AG20443 (cell line): ENCODE data around the gene ARID1B.

Experiments used
- DNase-seq: peaks from one replicate; pipeline ENCODE4 v3.0.0; 2012; ENCODE audit warnings: low spot score, mixed read lengths

Gene ARID1B

DNA sequence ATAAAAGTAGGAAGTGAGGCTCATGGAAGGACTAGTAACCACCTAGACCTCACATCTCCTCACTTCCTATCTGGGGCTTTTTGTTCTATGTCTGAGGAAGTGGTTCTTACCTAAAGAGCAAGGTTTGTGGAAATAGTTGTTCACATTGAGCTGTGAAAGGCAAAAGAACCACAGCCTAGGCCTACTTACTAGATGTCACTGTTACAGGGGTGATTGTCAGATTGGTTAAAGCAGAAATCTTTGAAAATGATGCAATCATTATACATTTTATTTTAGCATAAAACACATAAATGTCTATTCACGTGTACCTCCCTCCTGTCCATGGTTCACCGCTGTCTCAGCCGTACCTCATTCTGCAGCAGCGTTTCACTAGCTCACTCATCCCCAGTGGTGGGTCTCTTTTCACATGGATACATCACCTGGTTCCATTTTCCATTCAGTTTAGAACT lies 277.4 kb downstream of the ARID1B start:
- no peak for DNase-seq

DNA sequence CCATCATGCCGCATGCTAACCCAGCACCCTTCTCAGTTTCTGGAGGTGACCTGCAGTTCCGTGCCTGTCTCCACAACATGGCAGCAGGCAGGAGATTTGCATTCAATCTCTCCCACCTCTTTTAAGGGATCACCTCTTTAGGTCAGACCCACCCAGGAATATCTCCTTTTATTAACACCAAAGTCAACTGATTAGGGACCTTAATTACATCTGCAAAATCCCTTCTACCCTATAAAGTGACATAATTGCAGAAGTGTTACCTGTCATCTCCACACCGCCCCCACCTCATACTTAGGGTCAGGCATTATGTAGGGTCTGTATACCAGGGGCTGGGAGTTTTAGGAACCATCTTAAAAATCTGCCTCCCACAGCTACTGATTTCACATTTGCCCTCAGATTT lies 278.7 kb downstream of the ARID1B start:
- DNase-seq: no peak

DNA sequence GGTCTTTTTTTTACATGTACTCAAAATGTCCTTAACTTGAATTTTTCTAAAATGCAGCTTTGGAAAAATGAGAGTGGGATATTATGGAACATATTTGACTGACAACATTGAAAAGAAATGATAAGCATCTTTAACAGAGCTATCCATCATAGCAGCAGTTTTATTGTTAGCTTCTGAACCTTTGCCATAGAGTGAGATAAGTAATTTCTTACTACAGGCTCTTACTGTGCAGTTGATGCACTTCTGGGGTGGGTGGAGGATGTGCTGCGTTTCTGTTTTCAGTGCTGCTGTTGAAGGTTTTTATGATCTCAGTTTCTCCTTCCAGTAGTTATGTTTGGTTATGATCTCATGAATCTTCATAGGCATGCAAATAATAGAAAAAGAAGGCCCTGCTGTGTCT lies 279.1 kb downstream of the ARID1B start:
- DNase-seq: no peak

DNA sequence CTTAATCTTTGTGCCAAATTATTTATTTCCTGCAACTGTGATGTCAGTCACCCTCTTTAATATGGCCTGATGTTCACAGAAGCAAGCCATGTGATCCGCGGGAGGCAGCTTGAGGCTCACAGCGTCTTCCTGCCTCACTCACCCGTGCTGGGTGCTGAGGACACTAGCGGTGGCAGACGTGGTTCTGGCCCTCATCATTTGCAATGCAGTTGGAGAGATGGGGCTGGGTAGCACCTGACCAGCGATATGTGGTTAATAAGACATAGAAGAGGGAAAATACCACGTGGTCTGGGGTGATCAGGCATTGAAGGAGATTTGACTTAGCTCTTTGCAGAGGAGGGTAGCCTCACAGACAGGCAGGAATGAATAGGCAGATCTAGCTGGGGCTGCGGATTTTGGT lies 281.4 kb downstream of the ARID1B start:
- no peak for DNase-seq

DNA sequence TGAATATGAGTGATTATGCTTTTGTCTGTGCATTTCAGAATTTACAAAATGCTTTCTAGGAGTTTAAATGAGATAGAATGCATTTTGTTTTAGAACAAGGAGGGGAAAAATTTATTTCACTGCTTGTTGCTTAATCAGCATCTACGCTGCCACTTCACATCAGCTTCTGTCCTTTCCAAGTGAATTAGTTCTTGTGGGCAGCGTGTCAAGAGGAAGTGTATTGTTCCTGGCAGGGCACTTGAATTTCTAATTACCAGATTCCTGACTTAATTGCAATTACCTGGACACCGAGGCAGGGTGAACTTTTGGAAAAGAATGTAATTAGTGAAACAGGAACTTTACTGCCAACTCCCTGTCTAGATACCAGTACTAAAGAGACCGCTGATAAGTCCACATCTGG lies 282.6 kb downstream of the ARID1B start:
- DNase-seq: no peak

DNA sequence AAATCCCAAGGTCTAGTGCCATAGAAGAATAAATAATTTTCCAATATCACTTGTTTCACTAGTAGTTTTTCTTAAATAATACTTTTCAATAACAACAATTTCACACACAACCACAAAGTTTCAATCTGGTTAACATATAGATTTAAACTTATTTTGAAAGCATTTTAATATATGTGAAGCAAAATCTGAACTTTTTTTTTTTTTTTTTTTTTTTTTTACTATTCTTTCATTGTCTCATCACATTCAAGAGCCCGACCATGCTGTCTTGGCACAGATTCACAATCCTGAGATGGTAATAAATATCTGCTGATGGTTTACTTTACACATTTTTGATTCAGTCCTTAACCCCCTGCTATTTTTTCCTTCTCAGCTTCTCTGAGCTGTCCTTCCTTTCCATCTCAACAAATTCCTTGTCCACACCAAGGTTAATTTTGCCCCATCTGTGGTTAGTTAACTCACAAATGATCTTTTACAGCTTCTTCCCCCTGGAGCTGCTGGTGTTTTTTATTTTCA lies 283.3 kb downstream of the ARID1B start:
- peak; percentile 17 for DNase-seq

DNA sequence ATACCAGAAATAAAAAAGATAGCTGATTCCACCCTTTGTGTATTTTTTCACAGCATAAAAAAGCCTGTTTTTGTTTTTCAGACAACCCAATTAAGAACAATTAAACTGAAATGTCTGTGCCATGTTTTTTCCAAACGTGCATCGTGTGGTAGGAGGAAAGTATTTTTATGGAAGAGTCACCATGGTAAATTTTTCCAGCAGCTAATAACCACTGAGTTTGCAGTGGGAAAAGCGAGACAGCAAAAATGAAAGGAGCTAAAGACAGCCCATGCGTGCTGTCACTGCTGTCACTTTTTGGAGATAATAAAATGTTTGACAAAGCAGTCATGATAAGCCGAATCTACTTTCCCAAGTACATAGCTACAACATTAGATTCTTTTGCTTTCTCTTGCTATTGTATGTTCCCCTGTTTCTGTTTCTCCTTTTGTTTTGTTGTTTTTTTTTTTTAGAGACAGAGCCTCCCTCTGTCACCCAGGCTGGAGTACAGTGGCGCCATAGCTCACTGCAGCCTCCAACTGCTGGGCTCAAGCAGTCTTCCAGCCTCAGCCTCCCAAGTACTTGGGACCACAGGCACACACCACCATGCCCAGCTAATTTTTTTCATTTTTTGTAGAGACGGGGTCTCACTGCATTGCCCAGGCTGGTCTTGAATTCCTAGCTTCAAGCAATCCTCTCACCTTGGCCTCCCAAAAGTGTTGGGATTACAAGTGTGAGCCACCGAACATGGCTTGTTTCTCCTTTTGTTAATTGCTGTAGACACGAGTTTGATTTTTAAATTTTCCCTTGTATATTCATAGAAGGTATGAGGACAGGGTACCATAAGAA lies 284.8 kb downstream of the ARID1B start:
- DNase-seq: no peak

DNA sequence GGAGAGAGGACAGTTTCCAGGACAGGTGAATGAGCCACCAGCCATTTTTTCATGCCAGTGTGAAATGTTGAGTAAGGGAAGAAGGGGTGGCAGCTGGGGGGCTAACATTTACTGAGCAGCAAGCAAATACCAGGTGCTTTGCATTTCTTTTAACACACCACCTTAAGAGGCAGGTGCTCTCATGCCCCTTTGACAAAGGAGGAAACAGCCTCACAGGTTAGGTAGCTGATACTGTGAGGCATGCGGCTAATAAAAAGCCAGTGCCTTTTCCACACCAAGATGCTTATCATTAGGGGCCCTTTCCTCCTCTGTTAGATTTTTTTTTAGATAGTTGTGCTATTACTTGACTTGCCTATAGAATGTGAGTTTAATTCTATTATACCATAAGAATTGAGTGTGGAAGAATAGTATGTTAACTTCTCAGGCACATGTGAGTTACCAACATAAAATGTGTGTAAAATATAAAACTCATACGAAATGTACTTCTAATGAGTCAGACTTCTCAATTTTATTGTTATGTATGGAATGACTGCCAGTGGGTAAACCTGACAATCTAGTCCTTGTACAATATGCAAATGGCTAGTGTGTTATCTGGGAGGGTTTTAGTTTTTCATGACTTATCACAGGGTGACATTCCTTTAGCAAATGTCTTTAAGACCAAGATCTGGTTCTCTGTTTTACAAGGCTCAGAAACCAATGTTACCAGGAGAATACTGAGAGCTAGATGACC lies 286.2 kb downstream of the ARID1B start:
- no peak for DNase-seq

DNA sequence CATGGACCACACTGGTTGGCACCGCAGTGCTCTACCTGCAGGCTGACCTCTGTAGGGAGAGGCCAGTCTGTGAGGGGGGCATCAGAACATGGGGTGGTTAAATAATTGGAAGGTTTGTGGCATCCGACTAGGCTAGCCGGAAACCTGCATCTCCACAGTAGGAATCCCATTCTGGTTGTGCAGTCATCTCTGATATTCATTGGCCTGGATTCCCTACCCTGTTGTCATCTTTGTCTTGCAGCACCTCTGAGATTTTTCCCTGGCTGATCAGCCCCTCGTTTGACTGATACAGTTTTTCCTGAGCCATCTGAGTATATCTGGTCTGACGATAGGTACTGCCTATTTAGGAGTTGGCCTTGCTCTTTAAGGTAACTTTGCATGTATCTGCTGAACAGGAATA lies 286.7 kb downstream of the ARID1B start:
- DNase-seq: no peak

DNA sequence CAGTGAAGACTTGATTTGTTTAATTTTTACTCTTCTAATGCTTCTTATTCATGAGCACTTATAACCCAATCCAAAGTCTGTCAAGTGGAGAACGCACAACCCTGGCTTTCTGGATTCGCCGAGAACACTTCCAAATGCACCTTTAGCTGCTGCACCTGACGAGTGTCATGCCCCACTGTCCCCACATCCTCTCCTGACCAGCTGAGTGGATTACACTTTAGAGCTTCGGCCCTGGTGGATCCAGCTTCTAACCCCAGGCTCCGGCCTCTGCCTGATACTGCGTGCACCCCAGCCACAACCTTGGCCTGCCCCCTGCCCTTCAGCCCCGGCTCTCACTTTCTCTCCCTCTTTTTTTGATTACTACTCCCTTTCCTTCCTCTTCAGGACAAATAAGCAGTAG lies 287.3 kb downstream of the ARID1B start:
- DNase-seq: no peak

DNA sequence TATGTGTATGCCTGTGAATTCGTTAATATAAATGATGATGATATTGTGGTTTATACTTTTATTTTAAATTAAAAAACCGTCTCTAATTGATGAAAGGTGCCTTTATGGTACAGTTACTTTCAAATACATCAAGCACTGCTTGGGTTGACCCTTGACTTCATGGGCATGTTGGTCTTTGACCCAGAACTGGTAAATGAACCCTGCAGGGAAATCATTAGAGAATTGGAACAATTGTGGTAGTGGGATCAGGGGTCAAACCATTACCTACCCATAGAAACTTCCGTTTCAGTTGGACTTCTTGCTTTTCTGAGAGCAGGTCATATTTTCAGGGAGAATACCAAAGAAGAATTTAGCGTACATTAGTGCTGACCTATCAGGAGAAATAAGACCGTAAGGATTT lies 288.2 kb downstream of the ARID1B start:
- no peak for DNase-seq

DNA sequence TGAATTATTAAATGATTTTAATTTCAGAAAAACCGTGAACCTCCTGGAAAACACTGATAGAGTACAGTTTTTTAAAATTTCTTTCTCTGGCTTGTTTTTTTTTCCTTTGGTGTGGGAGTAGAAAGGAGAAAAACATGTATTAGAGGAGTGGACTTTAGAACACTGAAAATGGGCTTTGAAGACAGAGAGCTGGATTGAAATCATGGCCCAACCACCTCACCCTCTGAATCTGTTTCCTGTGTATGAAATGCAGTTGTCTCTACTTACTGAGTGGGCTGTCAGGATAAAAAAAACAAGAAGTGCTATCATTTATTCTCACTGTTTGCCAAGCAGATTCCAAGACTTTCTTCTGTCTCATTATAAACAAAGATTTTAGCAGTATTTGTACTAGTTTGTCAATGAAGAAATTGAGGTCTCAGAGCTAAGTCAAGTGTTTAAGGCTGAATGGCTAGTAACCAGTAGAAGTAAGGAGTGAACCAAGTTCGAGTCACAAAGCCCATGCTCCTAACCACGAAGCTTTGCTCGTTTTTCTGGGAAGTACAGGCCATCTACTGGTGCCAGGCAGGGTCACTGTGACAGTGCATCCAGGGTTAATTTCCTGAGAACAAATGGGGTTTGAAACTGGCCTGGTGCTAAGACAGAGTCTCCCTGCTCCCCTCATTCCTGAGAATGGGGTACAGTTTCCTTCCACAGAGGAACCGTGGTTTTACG lies 289.8 kb downstream of the ARID1B start:
- DNase-seq: no peak

DNA sequence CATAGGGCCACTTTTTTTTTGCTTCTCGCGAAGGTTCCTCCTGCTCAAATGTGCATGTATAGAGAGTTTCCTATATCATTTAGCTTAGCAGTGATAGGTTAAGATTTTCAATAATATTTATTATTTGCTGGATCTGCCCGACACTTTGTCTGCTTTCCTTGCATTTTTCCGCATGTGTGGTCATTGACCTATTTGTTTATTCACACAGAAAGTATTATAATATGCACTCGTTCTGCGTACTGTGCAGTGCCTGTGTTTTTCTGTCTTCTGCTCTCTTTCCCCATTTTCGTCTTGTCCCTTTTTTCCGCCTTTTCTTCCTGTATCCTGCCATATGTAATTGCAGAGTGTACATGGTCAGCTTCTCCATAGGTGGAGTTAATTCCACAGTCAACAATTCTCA lies 290.3 kb downstream of the ARID1B start:
- no peak for DNase-seq

DNA sequence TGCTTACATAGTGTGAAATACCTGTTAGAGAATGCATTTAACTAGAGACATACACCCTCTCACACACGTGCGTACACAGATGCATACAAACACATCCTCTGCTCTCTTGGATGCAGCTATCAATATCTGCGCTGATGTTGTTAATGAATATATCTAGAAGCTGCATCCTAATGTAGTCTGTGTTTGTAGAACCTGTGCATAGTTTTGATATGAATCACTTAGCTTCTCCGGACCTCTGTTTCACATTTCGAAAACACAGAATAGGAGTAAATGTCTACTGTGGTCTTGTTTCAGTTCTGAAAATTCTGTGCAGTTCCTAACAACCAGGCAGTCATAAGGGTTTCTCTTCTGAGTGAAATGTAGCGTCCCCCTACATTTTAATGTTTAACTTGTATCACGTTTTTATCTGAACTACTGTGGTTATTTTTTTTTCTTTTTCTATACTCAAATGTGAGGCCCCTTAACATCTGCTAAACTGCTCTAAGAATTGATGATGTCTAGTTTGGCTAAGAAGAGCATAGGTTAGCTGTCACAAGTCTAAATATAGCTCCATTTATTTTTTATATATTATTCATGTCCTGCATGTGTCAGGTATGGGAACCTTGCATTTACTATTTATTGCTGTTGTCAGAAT lies 291.6 kb downstream of the ARID1B start:
- no peak for DNase-seq

DNA sequence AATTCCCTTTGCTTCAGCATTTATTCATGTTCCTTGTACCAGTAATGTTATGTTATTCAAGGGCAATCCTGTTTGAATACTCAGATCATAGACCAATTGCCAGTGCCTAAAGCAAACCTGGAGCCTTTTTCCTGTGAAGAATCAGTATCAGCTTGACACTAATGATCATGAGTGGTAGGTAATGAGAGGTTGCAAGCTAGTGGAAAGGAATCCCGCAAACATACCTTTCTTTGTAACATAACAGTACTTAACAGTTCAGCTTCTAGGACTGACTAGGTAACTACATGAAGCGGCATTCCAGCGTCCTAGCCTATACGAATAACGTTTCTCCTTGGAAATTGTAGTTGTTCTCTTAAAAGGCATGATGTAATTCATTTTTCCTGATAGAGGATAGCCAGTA lies 292.4 kb downstream of the ARID1B start:
- DNase-seq: no peak

DNA sequence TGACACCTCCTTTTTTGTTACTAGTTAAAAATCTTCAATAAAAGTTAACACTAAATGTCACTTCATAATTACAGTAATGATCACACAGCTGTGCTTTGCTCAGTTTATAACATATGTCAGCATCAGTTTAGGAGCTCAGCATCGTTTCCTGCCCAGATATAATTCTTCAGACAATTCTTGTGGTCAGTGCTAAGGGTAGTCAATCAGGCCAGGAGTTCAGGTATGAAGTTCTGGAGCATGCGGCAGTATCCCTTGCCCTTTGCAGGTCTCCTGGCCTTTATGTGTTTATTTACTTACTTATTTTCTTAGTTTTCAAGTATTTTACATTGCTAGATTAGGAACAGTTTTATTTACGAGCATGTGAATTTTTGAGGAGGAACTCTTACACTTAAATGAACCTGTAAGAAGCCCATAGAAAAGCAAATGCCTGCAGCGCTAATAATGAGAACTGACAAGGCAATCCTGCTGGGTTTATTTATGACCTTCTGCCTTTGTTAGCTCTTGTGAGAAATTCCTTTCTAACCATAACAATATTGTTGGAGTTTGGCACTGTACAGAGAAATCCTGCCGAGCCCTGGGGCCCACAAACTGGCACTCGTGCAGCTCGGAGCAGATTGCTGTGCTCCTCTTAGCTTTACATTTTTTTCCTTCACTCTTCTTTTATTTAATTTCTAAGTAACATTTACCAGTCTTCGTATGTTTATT lies 293.4 kb downstream of the ARID1B start:
- peak; percentile 47 for DNase-seq

DNA sequence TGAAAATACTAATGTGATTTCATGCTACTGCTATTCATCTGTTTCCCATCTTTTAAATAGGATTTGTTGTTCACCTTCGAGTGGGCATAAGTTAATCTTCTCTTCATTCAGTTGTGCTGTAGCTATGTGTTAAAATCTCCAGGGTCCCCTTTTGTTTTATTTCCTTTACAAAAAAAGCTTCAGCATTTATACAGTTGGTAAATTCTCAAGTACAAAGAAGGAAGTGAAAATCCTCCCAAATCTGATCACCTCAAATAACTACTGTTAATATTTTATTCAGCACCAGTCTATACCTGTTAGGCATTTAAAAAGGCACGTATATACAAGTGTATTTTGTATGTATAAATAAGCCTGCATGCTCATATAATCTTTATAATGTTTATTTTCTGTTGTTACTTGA lies 294.9 kb downstream of the ARID1B start:
- DNase-seq: no peak

DNA sequence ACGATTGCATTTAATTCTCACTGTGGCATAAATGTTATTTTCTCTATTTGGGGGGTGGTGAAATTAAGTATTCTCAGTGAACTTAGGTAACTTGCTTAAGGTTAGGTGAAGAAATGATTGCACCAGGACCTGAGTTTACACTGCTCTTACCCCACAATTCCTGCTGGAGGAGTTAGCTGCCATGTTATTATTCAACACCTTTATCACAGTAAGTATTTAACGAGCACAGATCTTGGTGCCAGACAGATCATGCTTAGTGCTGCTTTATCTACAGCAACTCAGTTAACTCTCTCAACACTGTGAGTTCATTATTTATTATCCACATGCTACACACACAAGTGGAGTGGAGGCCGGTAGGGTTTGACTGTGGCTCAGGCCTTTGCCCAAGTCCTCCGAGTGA lies 296.4 kb downstream of the ARID1B start:
- no peak for DNase-seq

DNA sequence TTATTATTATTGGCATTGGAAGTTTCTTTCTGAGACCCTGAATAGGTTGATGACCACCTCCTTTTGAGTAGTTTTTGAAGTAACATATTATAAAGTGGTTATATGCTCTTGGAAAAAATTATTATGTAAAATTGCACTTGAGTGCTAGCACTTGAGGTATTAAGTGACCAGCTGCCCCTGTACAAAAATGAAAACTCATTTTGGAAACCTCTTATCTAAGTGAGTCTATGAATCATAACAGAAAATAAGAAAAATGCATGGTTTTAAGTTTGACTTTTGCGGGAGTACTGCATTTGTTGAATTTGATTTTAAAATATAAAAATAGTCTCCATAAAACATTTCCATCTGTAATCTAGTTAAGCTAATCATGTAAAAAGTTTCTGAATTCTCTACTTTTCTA lies 297.8 kb downstream of the ARID1B start:
- no peak for DNase-seq

DNA sequence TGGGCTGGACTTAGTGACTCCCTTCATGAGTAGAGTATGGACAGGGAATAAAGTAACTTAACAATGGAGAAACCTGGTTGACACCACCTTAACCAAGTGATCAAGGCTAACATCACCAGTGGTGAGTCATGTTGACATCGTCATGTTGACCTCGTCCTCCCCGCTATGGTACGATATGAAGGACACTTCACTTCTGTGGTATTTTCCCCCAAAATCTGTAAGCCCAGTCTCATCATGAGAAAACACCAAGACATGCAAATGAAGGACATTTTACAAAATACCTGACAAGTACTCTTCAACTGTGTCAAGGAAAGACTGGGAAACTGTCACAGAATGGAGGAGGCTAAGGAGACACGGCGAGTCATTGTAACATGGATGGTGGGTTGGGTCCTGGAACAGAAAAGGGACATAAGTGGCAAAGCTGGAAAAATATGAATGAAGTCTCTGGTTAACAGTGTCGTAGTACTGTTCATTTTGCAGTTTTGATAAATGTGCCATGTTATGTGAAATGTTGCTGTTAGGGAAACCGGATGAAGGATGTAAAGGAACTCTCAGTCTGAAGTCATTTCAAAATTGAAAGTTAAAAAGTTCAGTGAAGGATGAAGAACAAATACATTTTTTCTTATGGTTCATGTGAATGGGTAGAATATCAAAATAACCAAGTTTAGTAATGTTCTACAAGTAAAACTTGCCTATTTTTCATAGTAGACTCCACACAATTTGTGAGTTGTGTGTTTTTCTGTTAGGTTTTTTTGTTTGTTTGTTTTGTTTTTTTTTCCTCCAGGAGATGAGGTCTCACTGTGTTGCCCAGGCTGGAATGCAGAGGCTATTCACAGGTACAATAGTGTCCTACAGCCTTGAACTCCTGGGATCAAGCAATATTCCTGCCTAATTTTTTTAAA lies 298.6 kb downstream of the ARID1B start:
- DNase-seq: no peak

DNA sequence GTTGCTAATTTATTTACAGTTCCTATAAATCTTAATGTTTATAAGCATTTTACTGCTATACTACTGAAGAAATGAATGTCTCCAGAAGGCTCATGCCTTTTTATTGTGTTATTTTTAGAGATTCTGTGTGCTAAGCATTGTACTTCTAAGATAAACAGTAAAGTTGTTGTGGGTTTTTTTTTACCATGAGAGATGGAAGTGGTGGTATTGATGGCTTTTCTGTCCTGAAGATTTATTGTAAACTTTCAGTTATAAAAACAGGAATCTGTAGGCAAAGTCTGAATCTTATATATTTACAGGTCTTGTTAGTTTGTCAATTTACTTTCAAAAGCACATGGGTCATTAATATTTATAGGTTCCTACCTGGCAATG lies 299.3 kb downstream of the ARID1B start:
- no peak for DNase-seq
